GM19397 (cell line): ENCODE data around the gene R3HDML.

Experiments used
- ATAC-seq: cut with Tn5 transposase; IDR thresholded peaks from one replicate; pipeline ENCODE4 v1.9.1; 2021; ENCODE audit warnings: mild to moderate bottlenecking, moderate library complexity; ENCODE audit not compliant: unreplicated experiment

R3HDML gene

GRCh38 chr20:44361021-44361420, 24.2 kb downstream of the R3HDML start:
- no peak for ATAC-seq

- ATAC-seq = no peak
Observed at GRCh38 chr20:44362466-44362940, 25.7 kb downstream of the R3HDML start.

- ATAC-seq = no peak
Observed at GRCh38 chr20:44364068-44364467, 27.2 kb downstream of the R3HDML start.

- ATAC-seq = no peak
Observed at GRCh38 chr20:44364780-44365179, 27.9 kb downstream of the R3HDML start.

GRCh38 chr20:44367746-44368145, 30.9 kb downstream of the R3HDML start:
- no peak for ATAC-seq

- ATAC-seq = no peak
Observed at GRCh38 chr20:44370639-44371218, 33.9 kb downstream of the R3HDML start.

GRCh38 chr20:44382641-44383040, 45.8 kb downstream of the R3HDML start:
- no peak for ATAC-seq

- ATAC-seq = no peak
Observed at GRCh38 chr20:44384423-44385027, 47.7 kb downstream of the R3HDML start.

- ATAC-seq = no peak
Observed at GRCh38 chr20:44388466-44389023, 51.7 kb downstream of the R3HDML start.

- ATAC-seq = no peak
Observed at GRCh38 chr20:44389871-44390270, 53.0 kb downstream of the R3HDML start.

GRCh38 chr20:44390280-44390679, 53.4 kb downstream of the R3HDML start:
- ATAC-seq = no peak

GRCh38 chr20:44392088-44392775, 55.4 kb downstream of the R3HDML start:
- ATAC-seq = no peak

GRCh38 chr20:44392776-44393607, 56.1 kb downstream of the R3HDML start:
- ATAC-seq = no peak

- no peak for ATAC-seq
Observed at GRCh38 chr20:44393608-44394451, 57.0 kb downstream of the R3HDML start.

GRCh38 chr20:44394452-44394701, 57.5 kb downstream of the R3HDML start:
- ATAC-seq = no peak

GRCh38 chr20:44394702-44395460, 58.0 kb downstream of the R3HDML start:
- ATAC-seq = no peak

- ATAC-seq = no peak
Observed at GRCh38 chr20:44395461-44396340, 58.9 kb downstream of the R3HDML start.

GRCh38 chr20:44396369-44397130, 59.7 kb downstream of the R3HDML start:
- no peak for ATAC-seq
